Middle frontal gyrus (tissue), 1 donor: ENCODE data around the gene POU2AF1.
"Not testable (repeated sequence)": the region's sequence is repeated elsewhere in the genome, so short reads cannot be mapped to it uniquely, and the experiment has no call there.

ENCODE experiments used
- DNase-seq: peaks from one replicate; pipeline ENCODE4 v3.0.0-alpha.2; 2015; ENCODE audit warnings: low spot score; ENCODE audit errors: extremely low spot score

POU2AF1 gene

DNA sequence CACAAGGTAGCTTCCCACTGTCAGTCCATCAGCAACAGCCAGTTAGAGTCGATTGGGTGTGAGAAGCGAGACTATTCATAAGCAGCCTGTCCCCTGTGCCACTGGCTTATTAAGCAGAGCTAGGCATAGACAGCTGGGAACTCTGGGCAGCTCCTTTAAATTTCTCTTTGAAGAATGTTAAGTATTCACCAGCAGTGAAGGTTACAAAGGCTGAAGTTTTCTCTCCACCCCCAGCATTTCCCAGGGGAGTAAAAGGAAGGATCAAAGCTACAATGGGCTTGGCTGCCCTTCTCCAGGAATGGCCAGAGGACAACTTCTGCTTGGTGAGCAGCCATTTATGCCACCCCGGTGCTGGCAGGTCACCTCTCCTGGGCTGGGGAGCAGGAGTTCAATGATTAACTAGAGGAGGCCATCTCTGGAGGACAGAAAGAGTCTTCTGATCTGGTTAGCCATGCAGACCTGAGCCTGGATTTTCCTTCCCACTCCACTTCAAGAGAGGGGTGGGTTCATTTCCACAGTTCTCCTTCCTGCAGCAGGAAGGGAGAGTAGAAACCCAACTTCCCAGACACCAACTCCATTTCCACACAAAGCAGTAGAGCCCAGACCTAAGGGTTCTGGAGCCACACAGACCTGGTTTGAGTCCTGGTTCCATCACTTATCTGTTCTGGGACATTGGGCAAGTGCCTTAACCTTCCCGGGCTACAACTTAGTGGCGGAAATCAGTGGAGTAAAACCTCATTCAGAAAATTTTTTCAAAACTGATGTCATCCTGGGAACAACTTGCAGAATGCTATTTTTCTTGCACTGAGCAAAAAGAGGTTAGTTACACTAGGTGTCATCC is 58.1 kb downstream of the POU2AF1 start:
- DNase-seq: no peak

GRCh38 chr11:111320199-111320598 is 58.9 kb downstream of the POU2AF1 start:
- DNase-seq: not testable (repeated sequence)

DNA sequence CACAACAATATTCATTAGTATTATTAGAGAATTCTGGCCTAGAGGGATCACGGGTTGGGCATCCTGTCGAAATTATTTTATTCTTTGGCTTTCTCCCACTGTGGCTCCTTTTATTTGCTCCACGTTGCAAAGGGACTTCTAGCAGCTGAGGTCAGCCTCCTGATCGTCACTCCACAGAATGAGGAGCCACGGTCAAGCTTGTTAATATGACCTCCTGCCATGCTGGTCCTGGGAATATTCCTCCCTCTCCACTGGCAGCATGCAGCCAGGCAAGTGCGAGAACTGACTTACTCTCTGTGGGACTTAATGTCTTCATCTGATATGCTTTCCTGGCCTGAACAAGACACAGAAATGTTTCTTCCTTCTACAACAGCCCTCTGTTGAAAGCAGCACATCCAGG is 59.8 kb downstream of the POU2AF1 start:
- no peak for DNase-seq

DNA sequence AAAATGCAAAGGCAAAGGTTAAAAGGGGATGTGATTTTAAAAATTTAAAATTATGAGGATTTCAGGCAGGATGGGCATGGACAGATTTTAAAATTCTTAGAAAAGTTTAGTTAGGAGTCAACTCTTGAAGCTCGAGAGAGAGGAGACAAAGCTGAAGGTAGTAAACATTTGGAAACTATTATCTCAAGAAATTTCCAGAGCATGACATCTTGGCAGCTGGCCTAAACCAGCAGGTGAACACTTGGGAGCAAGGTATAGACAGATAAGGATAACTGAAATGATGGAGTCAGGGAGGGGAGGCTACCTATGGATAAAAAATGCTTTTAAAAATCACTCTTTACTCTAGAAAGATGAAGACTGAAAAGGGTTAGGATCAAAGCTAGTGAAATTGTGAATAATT is 67.0 kb downstream of the POU2AF1 start:
- DNase-seq: no peak

- no peak for DNase-seq
These were observed 68.4 kb downstream of the POU2AF1 start for GRCh38 chr11:111310723-111311122.

DNA sequence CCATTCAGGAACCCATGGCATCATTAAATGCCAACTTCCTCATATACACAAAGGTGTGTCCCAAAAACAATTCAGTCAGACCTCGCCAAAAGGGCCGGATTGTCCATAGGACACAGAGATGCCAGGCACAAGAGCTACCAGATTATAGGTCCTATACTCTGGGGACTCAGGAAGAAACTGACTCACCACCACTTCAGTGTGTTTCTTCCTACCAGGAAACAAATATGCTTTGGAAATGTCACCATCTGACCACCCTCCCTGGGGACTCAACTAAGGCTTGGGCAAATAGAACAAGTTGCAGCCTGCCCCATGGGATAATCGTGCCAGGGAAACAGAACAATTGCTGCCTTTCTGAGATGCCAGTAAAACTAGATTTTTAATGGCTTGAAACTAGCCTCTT is 69.0 kb downstream of the POU2AF1 start:
- no peak for DNase-seq

DNA sequence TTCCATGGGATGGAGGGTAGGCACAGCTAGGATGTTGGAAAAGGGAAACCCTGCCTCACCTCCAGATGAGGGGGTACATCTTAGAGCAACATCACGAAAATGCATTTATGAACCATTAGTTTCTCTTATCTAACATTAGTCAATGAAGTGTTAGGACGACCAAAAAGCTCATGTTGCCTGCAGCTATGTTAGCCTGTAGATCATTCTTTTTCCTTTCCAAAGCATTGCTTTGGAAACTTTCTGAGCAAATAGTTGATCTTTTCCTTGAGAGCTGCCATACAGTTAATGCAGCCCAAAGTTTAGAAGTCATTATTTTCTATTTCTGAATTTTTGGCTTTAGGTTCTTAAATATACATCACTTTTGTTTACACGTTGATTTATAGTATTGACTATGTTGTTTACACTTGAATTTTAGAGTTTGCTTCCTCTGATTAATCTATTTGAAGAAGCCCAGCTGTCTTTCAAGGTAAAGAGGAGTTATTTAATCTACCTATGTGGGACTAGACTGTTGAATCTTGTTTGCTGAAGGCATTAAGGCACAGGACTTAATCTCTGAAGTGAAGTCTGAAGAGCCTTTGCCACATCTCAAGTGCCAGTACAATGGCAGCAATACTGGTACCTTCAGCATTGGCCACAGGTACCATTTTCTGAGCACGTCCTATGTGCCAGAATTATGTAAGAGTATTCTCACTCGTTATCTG is 69.7 kb downstream of the POU2AF1 start:
- DNase-seq: no peak

DNA sequence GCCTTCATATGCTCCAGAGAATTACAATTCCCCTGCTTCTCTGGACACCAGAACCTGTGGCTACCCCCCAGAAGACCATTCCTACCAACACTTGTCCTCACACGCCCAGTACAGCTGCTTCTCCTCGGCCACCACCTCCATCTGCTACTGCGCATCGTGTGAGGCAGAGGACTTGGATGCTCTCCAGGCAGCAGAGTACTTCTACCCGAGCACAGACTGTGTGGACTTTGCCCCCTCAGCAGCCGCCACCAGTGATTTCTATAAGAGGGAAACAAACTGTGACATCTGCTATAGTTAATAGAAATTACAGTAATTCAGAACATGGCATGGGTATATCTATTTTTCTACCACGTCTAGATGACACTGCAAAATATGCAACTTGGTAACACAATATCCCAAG is 70.9 kb downstream of the POU2AF1 start:
- no peak for DNase-seq

DNA sequence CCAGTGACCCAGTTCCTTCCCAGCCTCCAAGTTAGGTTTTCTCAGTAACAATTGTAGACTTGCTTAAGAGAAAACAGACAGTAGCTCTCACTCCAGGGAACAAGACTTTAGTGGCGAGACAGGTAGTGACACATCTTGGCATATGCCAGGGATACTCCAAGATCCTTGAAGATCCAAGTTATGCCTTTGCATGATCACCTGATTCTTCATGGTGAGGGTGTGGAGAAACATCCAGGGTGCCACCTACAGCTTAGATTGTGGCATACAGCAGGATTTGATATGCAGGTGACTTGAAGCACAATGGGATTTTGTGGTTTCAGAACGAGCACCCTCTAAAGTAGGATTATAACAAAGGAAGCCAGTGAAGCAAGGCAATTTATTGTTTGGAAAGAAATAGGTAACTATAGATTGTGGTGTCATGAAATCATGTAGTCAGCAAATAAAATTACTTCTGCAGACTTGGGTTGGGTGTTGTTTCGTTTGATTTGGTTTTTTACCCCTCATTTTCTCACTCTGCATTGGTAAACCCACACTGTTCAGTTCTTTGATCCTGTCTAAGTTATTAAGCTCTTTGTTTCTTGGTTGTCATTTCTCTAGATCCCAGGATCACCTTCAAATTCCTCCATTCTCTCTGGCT is 71.5 kb downstream of the POU2AF1 start:
- no peak for DNase-seq

DNA sequence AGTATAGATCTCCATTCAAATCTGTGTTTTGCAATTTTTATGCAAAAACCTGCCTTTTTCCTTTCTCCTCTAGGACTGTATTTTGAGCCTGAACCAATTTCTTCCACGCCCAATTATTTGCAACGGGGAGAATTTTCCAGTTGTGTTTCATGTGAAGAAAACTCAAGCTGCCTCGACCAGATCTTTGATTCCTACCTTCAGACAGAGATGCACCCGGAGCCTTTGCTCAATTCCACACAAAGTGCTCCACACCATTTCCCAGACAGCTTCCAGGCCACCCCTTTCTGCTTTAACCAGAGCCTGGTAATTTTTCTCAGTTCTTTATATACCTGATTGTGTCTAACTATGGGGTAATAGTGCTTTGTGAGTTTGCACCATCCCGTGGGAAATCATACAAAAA is 72.8 kb downstream of the POU2AF1 start:
- no peak for DNase-seq

- no peak for DNase-seq
These were observed 73.2 kb downstream of the POU2AF1 start for GRCh38 chr11:111305876-111306275.

GRCh38 chr11:111305162-111305802 is 73.8 kb downstream of the POU2AF1 start:
- no peak for DNase-seq

GRCh38 chr11:111303461-111303860 is 75.6 kb downstream of the POU2AF1 start:
- no peak for DNase-seq

DNA sequence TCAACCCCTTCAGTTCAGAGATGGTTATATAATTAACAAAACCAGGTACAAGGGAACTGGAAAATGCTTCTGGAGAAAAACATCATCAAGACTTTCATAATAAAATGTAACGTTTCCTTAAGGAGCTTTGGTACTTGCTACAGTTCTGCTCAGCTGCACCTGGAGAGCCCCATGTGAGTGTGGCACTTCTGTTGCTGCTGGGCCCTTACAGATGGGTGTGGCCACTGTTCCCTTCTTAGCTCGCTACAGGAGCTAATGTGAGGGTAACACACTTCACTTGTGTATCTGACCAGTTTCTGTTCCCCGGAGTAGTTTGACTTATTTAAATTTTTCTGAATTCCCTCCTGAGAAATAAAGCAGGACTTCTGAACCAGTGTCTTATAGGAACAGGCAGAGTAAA is 76.8 kb downstream of the POU2AF1 start:
- no peak for DNase-seq
